Tibial nerve (tissue), 4 donors: ENCODE measurements around the gene POMGNT1.

ENCODE experiments used
- CTCF ChIP-seq, 5 experiments: fragments of 200-600 bp in 3 of 5; fragments of 450-650 bp in 2 of 5; sonication (generic) in 3 of 5; IDR thresholded peaks; one replicate each; pipeline ENCODE4 v1.5.1; 2016 to 2019; ENCODE audit warnings: antibody characterized with exemption in 5 of 5, mild to moderate bottlenecking in 3 of 5, moderate library complexity in 2 of 5
- EP300 ChIP-seq, 2 donors: sonication (generic); formaldehyde crosslinking; IDR thresholded peaks; one replicate each; pipeline ENCODE4 v1.6.1; 2017; ENCODE audit warnings: antibody characterized with exemption in 2 of 2, mild to moderate bottlenecking in 1 of 2
- POLR2A ChIP-seq, 2 donors: fragments of 450-650 bp; IDR thresholded peaks; one replicate each; pipeline ENCODE4 v1.6.1; 2017; ENCODE audit warnings: antibody characterized with exemption in 2 of 2, mild to moderate bottlenecking in 2 of 2, moderate library complexity in 2 of 2

GRCh38 chr1:46158312-46159281 is 39.6 kb downstream of the POMGNT1 start:
- no peak for TF ChIP-seq CTCF (IDR thresholded peaks at IDR 0.05)
- TF ChIP-seq POLR2A (IDR thresholded peaks at IDR 0.05) = no peak
- no peak for TF ChIP-seq EP300 (IDR thresholded peaks at IDR 0.05)
